PC-9 (cell line): ENCODE data around the gene PLA2G2D. TPM values are rescaled to one million over a fixed set of nuclear protein-coding genes. Genes with fewer than 3 reads are reported as not detected.

ENCODE experiments used
- BruUV-seq: library from RNA; stranded (reverse); fragments of 400-500 nt; replicated peaks from 2 replicates; lab custom pipeline; 2021; lab: Mats Ljungman, UMichigan
- CTCF ChIA-PET: fragments of 300-600 bp; sonication (Branson Sonifier 250); formaldehyde crosslinking; loops from one replicate; lab custom pipeline; 2022; ENCODE audit warnings: antibody characterized with exemption; lab: Charles Lee
- POLR2A ChIA-PET: fragments of 300-600 bp; sonication (Branson Sonifier 250); formaldehyde crosslinking; loops from one replicate; lab custom pipeline; 2022; ENCODE audit warnings: antibody characterized with exemption; ENCODE audit not compliant: unreplicated experiment; lab: Charles Lee
- DNase-seq, 2 experiments: peaks; one replicate each; pipeline versions ENCODE4 v3.0.0 to v3.0.0-alpha.2; 2015 to 2022; ENCODE audit warnings: mixed read lengths in 1 of 2
- H2AFZ ChIP-seq: fragments of 200-600 bp; sonication (generic); 2 replicates; pipeline ENCODE4 v1.8.1; 2017; ENCODE audit warnings: antibody characterized with exemption
- H3F3A ChIP-seq: fragments of 200-600 bp; sonication (generic); 2 replicates; pipeline ENCODE4 v1.8.1; 2017; ENCODE audit warnings: antibody characterized with exemption, mild to moderate bottlenecking, low read depth; ENCODE audit not compliant: insufficient read depth
- H3K27ac ChIP-seq: fragments of 200-600 bp; sonication (generic); 2 replicates; pipeline ENCODE4 v1.6.1; 2016; ENCODE audit warnings: mixed run types
- H3K27me3 ChIP-seq: fragments of 200-600 bp; sonication (generic); 2 replicates; pipeline ENCODE4 v1.6.1; 2016; ENCODE audit warnings: low read depth, mixed run types; ENCODE audit not compliant: insufficient read depth
- H3K36me3 ChIP-seq: fragments of 200-600 bp; sonication (generic); 2 replicates; pipeline ENCODE4 v1.6.1; 2016; ENCODE audit warnings: low read depth, mixed run types
- H3K4me1 ChIP-seq: fragments of 200-600 bp; sonication (generic); replicated peaks from 2 replicates; pipeline ENCODE4 v1.6.1; 2016; ENCODE audit warnings: mixed run types; ENCODE audit not compliant: insufficient read depth
- H3K4me2 ChIP-seq: fragments of 200-600 bp; sonication (generic); 2 replicates; pipeline ENCODE4 v1.6.1; 2017; ENCODE audit warnings: mixed run types
- H3K4me3 ChIP-seq: fragments of 200-600 bp; sonication (generic); 2 replicates; pipeline ENCODE4 v1.6.1; 2016; ENCODE audit warnings: mixed run types
- H3K79me2 ChIP-seq: fragments of 200-600 bp; sonication (generic); 2 replicates; pipeline ENCODE4 v1.6.1; 2017; ENCODE audit warnings: low read depth, mixed run types
- H3K9me2 ChIP-seq: fragments of 200-600 bp; sonication (generic); 2 replicates; pipeline ENCODE4 v1.8.1; 2017; ENCODE audit warnings: mild to moderate bottlenecking; ENCODE audit not compliant: insufficient read depth
- H3K9me3 ChIP-seq: fragments of 200-600 bp; sonication (generic); 2 replicates; pipeline ENCODE4 v1.8.1; 2016; ENCODE audit warnings: low read depth; ENCODE audit not compliant: insufficient read depth
- H4K20me1 ChIP-seq: fragments of 200-600 bp; sonication (generic); 2 replicates; pipeline ENCODE4 v1.8.1; 2017; ENCODE audit not compliant: insufficient read depth
- EZH2 ChIP-seq: fragments of 200-600 bp; sonication (generic); IDR thresholded peaks from 2 replicates; pipeline ENCODE4 v1.8.0; 2017; ENCODE audit warnings: antibody characterized with exemption, low read depth
- intact Hi-C: fragments of 100-400 bp; cut with micrococcal nuclease; formaldehyde crosslinking; loops from one replicate; pipeline ENCODE4 v1.10.0; 2022; ENCODE audit not compliant: unreplicated experiment
- total RNA-seq: library from RNA; stranded (reverse); gene quantifications from 2 replicates; pipeline ENCODE4 v1.2.3, GENCODE V29; 2021
- TF ChIP-seq, protein P1 (sequence below): fragments of 200-600 bp; sonication (generic); conservative IDR thresholded peaks from 2 replicates; pipeline ENCODE4 v1.6.1; 2017; ENCODE audit warnings: mixed run types, antibody characterized with exemption, mild to moderate bottlenecking, moderate library complexity

PLA2G2D gene
- total RNA-seq, 1 experiment from 2014 or later, result not detected

DNA sequence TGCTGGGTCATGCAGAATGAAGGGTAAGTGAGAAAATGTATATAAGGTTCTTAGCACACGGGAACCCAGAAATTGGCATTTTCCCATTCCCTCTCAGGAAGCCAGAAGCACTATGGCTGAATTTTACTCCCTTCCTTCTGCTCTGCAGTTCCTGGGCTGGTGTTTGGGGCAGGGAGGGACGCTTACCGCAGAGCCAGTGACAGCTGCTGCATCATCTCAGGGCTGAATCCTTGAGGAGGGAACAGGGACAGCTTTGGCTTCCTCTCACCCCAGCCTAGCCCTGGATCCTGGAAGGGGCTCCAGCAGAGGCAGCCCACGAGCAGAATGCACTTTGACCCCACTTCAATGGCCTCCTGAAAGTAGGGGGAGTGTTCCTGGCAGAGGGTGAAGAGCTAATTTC lies 12.0 kb downstream of the PLA2G2D start:
- POLR2A ChIA-PET, result no interaction called here
- no peak for TF ChIP-seq EZH2
- TF ChIP-seq, protein P1, sequence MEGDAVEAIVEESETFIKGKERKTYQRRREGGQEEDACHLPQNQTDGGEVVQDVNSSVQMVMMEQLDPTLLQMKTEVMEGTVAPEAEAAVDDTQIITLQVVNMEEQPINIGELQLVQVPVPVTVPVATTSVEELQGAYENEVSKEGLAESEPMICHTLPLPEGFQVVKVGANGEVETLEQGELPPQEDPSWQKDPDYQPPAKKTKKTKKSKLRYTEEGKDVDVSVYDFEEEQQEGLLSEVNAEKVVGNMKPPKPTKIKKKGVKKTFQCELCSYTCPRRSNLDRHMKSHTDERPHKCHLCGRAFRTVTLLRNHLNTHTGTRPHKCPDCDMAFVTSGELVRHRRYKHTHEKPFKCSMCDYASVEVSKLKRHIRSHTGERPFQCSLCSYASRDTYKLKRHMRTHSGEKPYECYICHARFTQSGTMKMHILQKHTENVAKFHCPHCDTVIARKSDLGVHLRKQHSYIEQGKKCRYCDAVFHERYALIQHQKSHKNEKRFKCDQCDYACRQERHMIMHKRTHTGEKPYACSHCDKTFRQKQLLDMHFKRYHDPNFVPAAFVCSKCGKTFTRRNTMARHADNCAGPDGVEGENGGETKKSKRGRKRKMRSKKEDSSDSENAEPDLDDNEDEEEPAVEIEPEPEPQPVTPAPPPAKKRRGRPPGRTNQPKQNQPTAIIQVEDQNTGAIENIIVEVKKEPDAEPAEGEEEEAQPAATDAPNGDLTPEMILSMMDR, result no peak
- DNase-seq, result no peak
- Histone ChIP-seq H2AFZ (no peak overlapping the region), H3K4me1 (peaks cover 41% of the 10 kb centered on the region), H3F3A (peaks cover 10% of the 10 kb centered on the region; the same call in 1 of the 2 replicates), H3K27me3 (no peaks in the 10 kb centered on the region), H3K4me2 (no peak overlapping the region), H3K36me3 (no peaks in the 10 kb centered on the region), H3K9me2 (no peaks in the 10 kb centered on the region), H3K9me3 (no peaks in the 10 kb centered on the region), H4K20me1 (no peaks in the 10 kb centered on the region), H3K4me3 (no peak overlapping the region), H3K27ac (no peak overlapping the region), H3K79me2 (no peaks in the 10 kb centered on the region)
- CTCF ChIA-PET, result no interaction called here
- intact Hi-C loops, result loop anchor here (10.0 kb wide), 1 partner anchor 247 kb away; no protein-coding TSS in a partner anchor
- no TSS peak for BruUV-seq

DNA sequence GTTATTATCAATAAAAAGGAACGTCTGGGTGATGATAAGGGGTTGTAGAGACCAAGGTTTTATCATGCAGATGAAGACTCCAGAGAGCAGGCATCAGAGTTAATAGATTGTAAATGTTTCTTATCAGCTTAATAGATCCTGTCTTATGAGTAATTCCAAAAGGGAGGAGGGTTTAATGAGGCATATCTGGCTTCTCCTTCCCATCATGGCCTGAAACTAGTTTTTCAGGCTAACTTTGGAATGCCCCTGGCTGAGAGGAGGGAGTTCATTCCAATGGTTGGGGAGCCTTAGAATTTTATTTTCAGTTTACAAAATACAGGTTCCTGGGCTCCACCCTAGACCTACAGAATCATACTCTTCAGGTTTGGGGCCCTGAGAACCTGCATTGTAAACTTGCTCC lies 13.5 kb downstream of the PLA2G2D start:
- POLR2A ChIA-PET, result no interaction called here
- no peaks in the 10 kb centered on the region for H3K27me3 ChIP-seq
- no peaks in the 10 kb centered on the region for H3K9me2 ChIP-seq
- no peaks in the 10 kb centered on the region for H4K20me1 ChIP-seq
- CTCF ChIA-PET, result no interaction called here
- H3K9me3 ChIP-seq, result no peaks in the 10 kb centered on the region
- DNase-seq, result peak in 1 of 2 experiments; percentile 77
- peaks cover 51% of the 10 kb centered on the region for H3K4me1 ChIP-seq
- H3K27ac ChIP-seq, result no peak overlapping the region
- no TSS peak for BruUV-seq
- H3K36me3 ChIP-seq, result no peaks in the 10 kb centered on the region
- TF ChIP-seq, protein P1, result no peak
- no peak for TF ChIP-seq EZH2
- H3K4me3 ChIP-seq, result no peak overlapping the region
- no peak overlapping the region for H3K4me2 ChIP-seq
- H2AFZ ChIP-seq, result no peak overlapping the region
- peaks cover 10% of the 10 kb centered on the region; the same call in 1 of the 2 replicates for H3F3A ChIP-seq
- no peaks in the 10 kb centered on the region for H3K79me2 ChIP-seq
- intact Hi-C loops, result loop anchor here (10.0 kb wide), 1 partner anchor 249 kb away; no protein-coding TSS in a partner anchor

GRCh38 chr1:20102875-20103274 lies 16.5 kb downstream of the PLA2G2D start:
- POLR2A ChIA-PET, result no interaction called here
- no peak overlapping the region for H2AFZ ChIP-seq
- H4K20me1 ChIP-seq, result no peaks in the 10 kb centered on the region
- CTCF ChIA-PET, result interaction anchor here (0.6 to 1.5 kb wide), 2 partner anchors 48 to 50 kb away, joined by 3 to 8 read pairs; no protein-coding TSS in a partner anchor
- 0 out of 2 replicates have a peak overlapping the region, but pooled peaks have one; percentile 26 for H3K27ac ChIP-seq
- DNase-seq, result peak in 1 of 2 experiments; percentile 84
- peaks cover 45% of the 10 kb centered on the region for H3K4me1 ChIP-seq
- no peak overlapping the region for H3K4me3 ChIP-seq
- intact Hi-C loops, result loop anchor here (5.0 to 10.0 kb wide), 3 partner anchors 34 to 252 kb away; partner anchors contain the start of gene PLA2G2F
- TF ChIP-seq EZH2, result no peak
- TF ChIP-seq, protein P1, result no peak
- no peaks in the 10 kb centered on the region for H3K9me3 ChIP-seq
- BruUV-seq, result no TSS peak
- H3F3A ChIP-seq, result peaks cover 10% of the 10 kb centered on the region; the same call in 1 of the 2 replicates
- no peaks in the 10 kb centered on the region for H3K27me3 ChIP-seq
- no peaks in the 10 kb centered on the region for H3K79me2 ChIP-seq
- H3K36me3 ChIP-seq, result no peaks in the 10 kb centered on the region
- peak overlapping the region; percentile 28; the same call in 1 of the 2 replicates for H3K4me2 ChIP-seq
- no peaks in the 10 kb centered on the region for H3K9me2 ChIP-seq
